Sciatic nerve (tissue), 2 donors: ENCODE results near the gene FGD2. TPM values are rescaled to one million over a fixed set of nuclear protein-coding genes. Genes with fewer than 3 reads are reported as not detected.

Experiments used
- ATAC-seq: fragments of 200-7000 bp; cut with Tn5 transposase; one replicate; pipeline ENCODE4 v1.9.1; 2020; ENCODE audit warnings: mild to moderate bottlenecking, moderate library complexity
- DNase-seq: peaks from one replicate; pipeline ENCODE4 v3.0.0-alpha.2; 2020; ENCODE audit warnings: low spot score
- intact Hi-C: fragments of 100-400 bp; cut with DNase I; formaldehyde crosslinking; loops from one replicate; pipeline ENCODE4 v1.14.2; 2022
- total RNA-seq: library from RNA; stranded (reverse); fragmentation: NEBNext Ultra II Directional; extraction: Animal tissue kit (Norgen Biotek cat#: 25700); gene quantifications from one replicate; pipeline ENCODE4 v1.2.1, GENCODE V29; 2021
- donor health status: DM: no; HTN: no; CAD: no.
- donor health status: DM: no; HTN: no; CAD: no.

FGD2 gene
- total RNA-seq = 19.7 TPM

- intact Hi-C loops = no loop called here
- ATAC-seq = peak; percentile 18
- DNase-seq = no peak
Observed at GRCh38 chr6:37005061-37005810, at the start of gene FGD2. FGD2 (plus strand) TSS chr6:37005655; CDS start chr6:37005818, 163 bp downstream.

- intact Hi-C loops = no loop called here
- DNase-seq (peak; percentile 53), ATAC-seq (peak; percentile 30)
Observed at GRCh38 chr6:36955671-36956445, 49.6 kb upstream of the FGD2 start.

GRCh38 chr6:36956446-36956820 lies 49.0 kb upstream of the FGD2 start:
- ATAC-seq = no peak
- intact Hi-C loops = no loop called here
- peak; percentile 13 for DNase-seq

- intact Hi-C loops = no loop called here
- DNase-seq = peak; percentile 60
- peak; percentile 50 for ATAC-seq
Observed at GRCh38 chr6:36957773-36958271, 47.6 kb upstream of the FGD2 start.

- ATAC-seq (no peak), DNase-seq (peak; percentile 58)
- intact Hi-C loops = no loop called here
Observed at GRCh38 chr6:36958775-36959554, 46.5 kb upstream of the FGD2 start.

GRCh38 chr6:36959555-36960250 lies 45.8 kb upstream of the FGD2 start:
- DNase-seq (no peak), ATAC-seq (no peak)
- intact Hi-C loops = no loop called here

- peak; percentile 63 for DNase-seq
- ATAC-seq = no peak
- intact Hi-C loops = no loop called here
Observed at GRCh38 chr6:36961441-36962435, 43.7 kb upstream of the FGD2 start.

- DNase-seq (peak; percentile 85), ATAC-seq (peak; percentile 66)
- intact Hi-C loops = no loop called here
Observed at GRCh38 chr6:36962874-36963273, 42.6 kb upstream of the FGD2 start.

GRCh38 chr6:36963451-36964290 lies 41.8 kb upstream of the FGD2 start:
- DNase-seq = peak; percentile 58
- ATAC-seq = peak; percentile 21
- intact Hi-C loops = no loop called here

GRCh38 chr6:36964349-36964748 lies 41.1 kb upstream of the FGD2 start:
- intact Hi-C loops = no loop called here
- ATAC-seq (no peak), DNase-seq (peak; percentile 28)

GRCh38 chr6:36964908-36965307 lies 40.5 kb upstream of the FGD2 start:
- DNase-seq (peak; percentile 45), ATAC-seq (no peak)
- intact Hi-C loops = no loop called here

GRCh38 chr6:36967301-36967700 lies 38.2 kb upstream of the FGD2 start:
- intact Hi-C loops = no loop called here
- ATAC-seq (no peak), DNase-seq (no peak)

- intact Hi-C loops = no loop called here
- ATAC-seq = no peak
Observed at GRCh38 chr6:36967757-36968156, 37.7 kb upstream of the FGD2 start.

GRCh38 chr6:36968266-36968977 lies 37.0 kb upstream of the FGD2 start:
- DNase-seq (no peak), ATAC-seq (peak; percentile 40)
- intact Hi-C loops = no loop called here

More at GRCh38 chr6:36967757-36968156, 37.7 kb upstream of the FGD2 start:
- no peak for DNase-seq

GRCh38 chr6:36969240-36969691 lies 36.2 kb upstream of the FGD2 start:
- intact Hi-C loops = no loop called here
- DNase-seq = no peak
- ATAC-seq = peak; percentile 44
